Right lobe of liver (tissue), 6 donors: ENCODE results near the gene C1orf94. TPM values are rescaled to one million over a fixed set of nuclear protein-coding genes. Genes with fewer than 3 reads are reported as not detected.

ENCODE experiments used
- ATAC-seq, 4 donors: fragments of 200-7000 bp; cut with Tn5 transposase; one replicate each; pipeline ENCODE4 v1.9.1; 2020; ENCODE audit warnings: mild to moderate bottlenecking in 4 of 4, moderate library complexity in 4 of 4
- DNase-seq, 3 donors: peaks; one replicate each; pipeline ENCODE4 v3.0.0-alpha.2; 2020
- H3K27ac ChIP-seq, 3 donors: fragments of 200-600 bp; one replicate each; pipeline ENCODE4 v1.8.0; 2022
- H3K27me3 ChIP-seq, 2 donors: fragments of 200-600 bp; one replicate each; pipeline ENCODE4 v1.8.0; 2022
- H3K36me3 ChIP-seq, 4 donors: fragments of 200-600 bp; sonication (generic) in 1 of 4; one replicate each; pipeline versions ENCODE4 v1.5.1 to v1.8.0; 2017 to 2022; ENCODE audit warnings: control low read depth in 1 of 4
- H3K4me1 ChIP-seq, 4 donors: fragments of 200-600 bp; sonication (generic) in 1 of 4; one replicate each; pipeline versions ENCODE4 v1.5.1 to v1.8.0; 2017 to 2022; ENCODE audit warnings: control low read depth in 1 of 4
- H3K4me3 ChIP-seq, 3 donors: fragments of 200-600 bp; one replicate each; pipeline ENCODE4 v1.8.0; 2022
- H3K9me3 ChIP-seq, 4 donors: fragments of 200-600 bp; sonication (generic) in 1 of 4; one replicate each; pipeline versions ENCODE4 v1.5.1 to v1.8.0; 2017 to 2022; ENCODE audit warnings: control low read depth in 1 of 4
- CTCF ChIP-seq, 4 donors: fragments of 200-600 bp in 3 of 4; fragments of 450-650 bp in 1 of 4; IDR thresholded peaks; one replicate each; pipeline versions ENCODE4 v1.5.1 to v1.8.0; 2016 to 2022; ENCODE audit warnings: antibody characterized with exemption in 4 of 4, mild to moderate bottlenecking in 2 of 4
- POLR2A ChIP-seq: fragments of 450-650 bp; IDR thresholded peaks from one replicate; pipeline ENCODE4 v1.6.1; 2017; ENCODE audit warnings: antibody characterized with exemption, mild to moderate bottlenecking
- WGBS: methylation state at CpG from one replicate; pipeline ENCODE4 v1.1.6; 2018; ENCODE audit warnings: low coverage, low lambda C conversion rate; ENCODE audit not compliant: insufficient coverage; ENCODE audit errors: missing lambda C conversion rate; 5-methylcytosine and 5-hydroxymethylcytosine counted together
- intact Hi-C, 2 donors: fragments of 100-400 bp; cut with DNase I; formaldehyde crosslinking; loops; one replicate each; pipeline versions ENCODE4 v1.11.2 to v1.14.1; 2022
- long read RNA-seq: library from polyadenylated mRNA; unstranded; transcript quantifications from one replicate; pipeline ENCODE4 v2.0.0, GENCODE V29; 2019
- total RNA-seq, 6 experiments: library from RNA; depleted of rRNA in 2 of 6; stranded (reverse); fragments of >200 nt in 2 of 6; fragmentation: NEBNext Ultra II Directional in 3 of 6; extraction: Animal tissue kit (Norgen Biotek cat#: 25700) in 3 of 6; gene quantifications; one replicate each; pipeline versions ENCODE4 v1.1.0 to v1.2.4, GENCODE V29; 2016 to 2023
- donor health status: DM: no; HTN: yes; CAD: no.
- donor health status: DM: no; HTN: no; CAD: no.
- donor health status: DM: no; HTN: no; CAD: no.
- donor health status: DM: no; HTN: yes; CAD: no.
- donor health status: DM: no; HTN: yes; CAD: no.

Gene C1orf94
- not detected for total RNA-seq
- long read RNA-seq, result 0 reads

DNA sequence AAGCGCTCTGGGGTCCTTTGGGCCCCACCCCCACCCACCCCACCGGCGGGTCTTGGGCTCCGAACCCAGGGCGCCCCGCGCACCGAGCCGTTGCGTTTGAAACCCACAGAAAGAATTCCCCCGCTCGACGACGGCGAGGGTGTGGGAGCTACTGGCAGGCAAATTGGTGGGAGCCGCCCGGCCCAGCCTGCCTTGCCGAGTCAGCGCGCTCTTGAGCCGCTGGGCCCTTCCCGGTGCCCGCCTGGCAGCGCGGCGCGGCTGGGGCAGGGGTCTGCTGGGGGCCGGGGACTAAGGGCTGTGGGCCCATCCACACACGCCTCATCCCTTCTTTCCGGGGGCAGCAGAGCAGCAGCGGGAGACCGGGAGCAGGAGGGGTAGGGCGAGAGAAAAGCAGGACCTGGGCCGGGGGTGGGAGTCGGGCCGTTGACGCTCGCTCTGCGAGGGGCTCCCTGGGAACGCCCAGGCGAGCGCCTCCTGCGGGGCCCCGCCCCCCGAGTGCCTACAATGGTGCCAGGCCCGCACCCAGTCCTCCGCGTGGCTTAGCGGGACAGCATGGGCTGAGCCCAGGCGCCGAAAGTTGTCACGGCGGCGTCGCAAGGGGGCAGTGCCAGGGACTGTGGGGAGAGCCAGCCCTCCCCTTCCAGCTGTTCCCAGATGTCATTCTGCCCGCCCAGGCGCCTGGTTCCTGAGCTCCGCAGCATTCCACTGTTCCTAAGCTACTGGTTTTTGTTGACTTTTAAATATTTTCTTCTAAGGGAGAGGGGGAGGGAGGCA lies at the start of gene C1orf94:
Gene C1orf94 (plus strand): TSS at position 78 of the 774 bp plus-strand sequence. CDS start 883 bp downstream, outside the sequence.
- Histone ChIP-seq H3K4me3 (no peak within 1 kb of the TSS), H3K9me3 (no peaks in the 10 kb centered on the region), H3K27ac (no peak within 1 kb of the TSS), H3K27me3 (peaks cover 0 to 18% of the 10 kb centered on the region in 2 donors), H3K36me3 (no peaks in the 10 kb centered on the region), H3K4me1 (no peaks in the 10 kb centered on the region)
- peak in 1 of 4 donors; percentile 29 for ATAC-seq
- WGBS, result 22% methylated on average over 3 of the region's 58 CpGs
- TF ChIP-seq CTCF (IDR thresholded peaks at IDR 0.05), result no peak
- TF ChIP-seq POLR2A, result no peak
- intact Hi-C loops, result no loop called here
- no peak for DNase-seq

- no peaks in the 10 kb centered on the region for H3K36me3 ChIP-seq
- ATAC-seq (no peak), DNase-seq (no peak)
- no peaks in the 10 kb centered on the region for H3K9me3 ChIP-seq
- no peak overlapping the region for H3K27ac ChIP-seq
- intact Hi-C loops, result no loop called here
- H3K4me1 ChIP-seq, result no peaks in the 10 kb centered on the region
- TF ChIP-seq POLR2A (no peak), CTCF (IDR thresholded peaks at IDR 0.05) (no peak)
- H3K4me3 ChIP-seq, result no peak overlapping the region
- H3K27me3 ChIP-seq, result no peaks in the 10 kb centered on the region
- WGBS, result 60% methylated on average over 10 of the region's 15 CpGs
Measured at GRCh38 chr1:34127006-34128000, 49.4 kb upstream of the C1orf94 start.

DNA sequence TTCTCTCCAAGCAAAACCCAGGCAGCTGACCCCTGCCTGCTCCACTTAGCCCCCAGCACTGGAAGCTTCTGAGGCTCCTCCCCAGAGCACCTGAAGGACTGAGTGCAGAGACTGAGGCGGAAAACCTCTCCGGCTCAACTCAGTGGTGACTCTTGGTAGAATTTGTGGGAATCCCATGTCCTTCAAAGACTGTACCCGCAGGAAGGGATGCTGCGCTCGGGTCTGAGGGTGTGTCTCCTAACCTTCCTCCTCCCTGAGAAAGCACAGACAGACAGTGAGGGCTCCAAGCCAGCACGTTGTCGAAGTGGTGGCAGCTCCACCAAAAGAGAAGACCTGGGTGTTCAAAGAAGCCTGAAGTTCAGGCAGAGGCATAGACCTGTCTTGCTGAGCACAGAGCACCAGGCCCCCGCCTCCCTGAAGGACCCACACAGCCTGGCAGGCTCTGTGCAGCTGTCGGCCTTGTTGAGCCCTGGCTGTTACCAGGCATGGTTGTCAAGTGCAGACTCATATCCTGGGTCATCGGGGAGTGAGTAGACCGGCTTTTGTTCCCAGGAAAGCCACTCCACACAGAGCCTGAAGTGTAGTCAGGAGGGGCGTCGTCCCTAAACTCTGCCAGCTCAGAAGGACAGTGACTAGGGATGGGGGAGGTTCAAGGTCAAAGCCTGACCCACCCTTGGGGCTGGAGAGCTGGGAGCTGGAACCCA lies 48.4 kb upstream of the C1orf94 start:
- no CpG with 5 or more reads among the region's 13 CpGs for WGBS
- ATAC-seq (no peak), DNase-seq (no peak)
- Histone ChIP-seq H3K27ac (no peak overlapping the region), H3K36me3 (no peaks in the 10 kb centered on the region), H3K27me3 (no peaks in the 10 kb centered on the region), H3K4me3 (no peak overlapping the region), H3K9me3 (no peaks in the 10 kb centered on the region), H3K4me1 (no peaks in the 10 kb centered on the region)
- intact Hi-C loops, result no loop called here
- TF ChIP-seq CTCF (IDR thresholded peaks at IDR 0.05), result no peak
- TF ChIP-seq POLR2A, result no peak

- no peak for ATAC-seq
- no peak overlapping the region for H3K4me3 ChIP-seq
- TF ChIP-seq CTCF (IDR thresholded peaks at IDR 0.05) (no peak), POLR2A (no peak)
- intact Hi-C loops, result no loop called here
- H3K36me3 ChIP-seq, result no peaks in the 10 kb centered on the region
- no peaks in the 10 kb centered on the region for H3K4me1 ChIP-seq
- no peak for DNase-seq
- WGBS, result 44% methylated on average over 4 of the region's 6 CpGs
- no peaks in the 10 kb centered on the region for H3K27me3 ChIP-seq
- H3K9me3 ChIP-seq, result no peaks in the 10 kb centered on the region
- no peak overlapping the region for H3K27ac ChIP-seq
Measured at GRCh38 chr1:34129630-34130029, 47.1 kb upstream of the C1orf94 start.
